T-helper 1 cell (primary cell): ENCODE data around the gene FER1L5.

Experiments used
- DNase-seq, 5 donors: peaks; one replicate each; pipeline ENCODE4 v3.0.0-alpha.2; 2012 to 2020
- total RNA-seq, 4 donors: gene quantifications; one replicate each; lab custom pipeline; 2026; lab: John Stamatoyannopoulos, UW

FER1L5 gene
- total RNA-seq: 0 reads per million in 4 donors

DNA sequence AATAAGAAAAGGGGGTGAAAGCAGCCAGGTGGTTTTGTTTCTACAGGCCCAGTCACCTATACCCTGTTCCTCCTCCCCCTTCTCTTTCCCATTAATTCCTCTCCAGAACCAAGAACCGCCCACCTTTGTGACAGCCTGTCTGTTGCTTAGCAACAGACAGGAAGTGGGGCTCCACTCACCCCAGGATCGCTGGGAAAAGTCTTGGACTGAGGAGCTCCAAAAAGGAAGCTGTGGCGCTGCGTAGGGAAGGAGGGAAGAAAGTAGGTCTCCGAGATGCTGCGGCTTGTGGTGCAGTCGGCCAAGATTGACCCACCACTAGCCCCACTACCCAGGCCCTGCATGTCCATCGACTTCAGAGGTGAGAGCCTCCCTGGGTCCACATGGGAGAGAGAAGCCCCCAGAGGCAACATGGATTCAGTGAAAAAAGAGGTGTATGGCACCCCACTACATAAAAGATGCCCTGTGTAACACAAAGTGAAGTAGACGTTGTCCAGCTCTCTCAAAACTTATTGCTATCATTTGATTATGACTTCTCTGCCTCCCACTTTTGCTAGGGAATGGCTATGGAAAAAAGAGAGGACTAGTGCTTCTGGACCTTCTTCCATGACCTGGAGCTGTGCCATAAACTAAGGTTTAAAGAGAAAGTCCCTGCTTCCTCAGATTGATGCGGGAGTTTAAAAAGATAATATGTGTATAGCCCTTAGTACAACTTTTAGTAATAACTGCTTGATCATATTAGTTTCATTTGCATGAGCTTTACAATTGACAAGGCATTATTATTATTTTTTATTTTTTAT is at the start of gene FER1L5:
FER1L5 (plus strand) TSS at position 201 of the 797 bp plus-strand sequence; CDS start at position 274, 73 bp downstream.
- no peak for DNase-seq

DNA sequence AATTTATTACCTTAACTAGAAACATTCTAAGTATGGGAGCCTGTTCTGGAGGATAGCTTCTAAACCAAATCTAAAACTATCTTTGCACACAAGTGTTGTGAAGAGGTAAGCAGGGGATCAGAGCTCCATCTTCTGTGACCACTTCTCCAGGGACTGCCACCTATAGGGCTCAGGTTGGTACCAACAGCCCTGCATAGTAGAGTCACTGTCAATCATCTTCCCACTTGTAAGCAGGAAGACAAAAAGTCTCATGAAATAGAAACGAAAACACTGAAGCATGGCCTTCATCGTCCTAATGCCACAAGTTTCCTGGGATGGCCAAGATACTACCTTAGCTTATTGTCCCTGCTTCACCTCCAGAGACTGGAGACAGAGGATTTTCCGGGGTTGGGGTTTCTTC is 48.3 kb upstream of the FER1L5 start:
- DNase-seq: no peak

DNA sequence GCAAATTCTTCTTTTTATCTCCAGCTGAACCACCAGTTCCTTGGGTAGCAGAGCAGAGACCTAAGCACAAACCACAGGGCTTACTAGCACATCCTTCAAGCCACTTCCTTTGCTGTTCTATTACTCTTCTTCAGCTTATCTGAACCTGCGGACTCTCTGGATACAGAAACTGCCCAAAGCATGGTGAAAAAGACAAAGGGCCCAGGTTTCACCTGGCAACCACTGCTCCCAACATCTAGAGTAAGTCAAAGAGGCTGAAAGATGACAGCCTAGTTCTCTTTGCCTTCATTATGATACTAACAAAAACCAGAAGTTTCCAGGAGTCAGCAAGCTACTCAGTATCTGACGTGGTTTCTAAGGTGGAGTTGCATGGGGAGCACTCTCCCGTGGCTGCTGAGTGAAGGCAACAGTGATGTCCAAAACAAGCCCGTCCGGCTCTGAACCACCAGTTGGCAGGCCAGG is 47.8 kb upstream of the FER1L5 start:
- DNase-seq: peak in 1 of 5 donors; percentile 70

DNA sequence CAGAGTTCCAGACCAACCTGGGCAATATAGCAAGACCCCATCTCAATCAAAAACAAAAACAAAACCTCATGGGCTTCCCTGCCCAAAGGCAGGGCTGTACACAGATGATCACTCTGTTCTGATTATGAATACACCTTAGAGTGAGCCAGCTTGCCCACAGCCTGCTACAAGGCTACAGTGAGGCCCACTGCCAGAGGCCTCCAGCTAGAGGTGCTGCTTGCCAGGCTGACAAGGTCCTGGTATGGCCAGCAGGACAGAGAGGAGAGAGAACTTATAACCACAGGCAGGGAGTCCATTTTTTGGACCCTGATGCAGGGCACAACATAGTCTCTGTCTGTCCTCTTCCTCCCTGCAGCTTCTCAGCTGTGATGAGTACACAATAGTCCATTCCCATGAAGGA is 46.0 kb upstream of the FER1L5 start:
- DNase-seq: no peak

DNA sequence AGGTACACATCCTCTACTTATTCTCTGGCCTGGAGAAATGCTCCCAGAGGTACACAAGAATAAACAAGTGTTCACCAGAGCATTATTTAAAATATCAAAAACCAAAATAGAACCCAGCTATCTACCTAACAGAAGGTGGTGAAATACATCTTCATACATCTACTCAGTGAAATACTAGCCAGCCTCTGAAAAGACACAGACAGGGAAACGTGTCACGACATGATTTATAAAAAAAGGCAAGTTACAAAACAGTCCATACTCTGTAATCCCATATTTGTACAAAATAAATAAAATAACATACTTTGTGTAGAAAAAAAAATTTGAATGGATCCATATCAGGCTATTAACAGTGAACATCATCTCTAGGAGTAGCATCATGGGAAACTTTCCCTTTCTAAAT is 42.6 kb upstream of the FER1L5 start:
- DNase-seq: no peak

DNA sequence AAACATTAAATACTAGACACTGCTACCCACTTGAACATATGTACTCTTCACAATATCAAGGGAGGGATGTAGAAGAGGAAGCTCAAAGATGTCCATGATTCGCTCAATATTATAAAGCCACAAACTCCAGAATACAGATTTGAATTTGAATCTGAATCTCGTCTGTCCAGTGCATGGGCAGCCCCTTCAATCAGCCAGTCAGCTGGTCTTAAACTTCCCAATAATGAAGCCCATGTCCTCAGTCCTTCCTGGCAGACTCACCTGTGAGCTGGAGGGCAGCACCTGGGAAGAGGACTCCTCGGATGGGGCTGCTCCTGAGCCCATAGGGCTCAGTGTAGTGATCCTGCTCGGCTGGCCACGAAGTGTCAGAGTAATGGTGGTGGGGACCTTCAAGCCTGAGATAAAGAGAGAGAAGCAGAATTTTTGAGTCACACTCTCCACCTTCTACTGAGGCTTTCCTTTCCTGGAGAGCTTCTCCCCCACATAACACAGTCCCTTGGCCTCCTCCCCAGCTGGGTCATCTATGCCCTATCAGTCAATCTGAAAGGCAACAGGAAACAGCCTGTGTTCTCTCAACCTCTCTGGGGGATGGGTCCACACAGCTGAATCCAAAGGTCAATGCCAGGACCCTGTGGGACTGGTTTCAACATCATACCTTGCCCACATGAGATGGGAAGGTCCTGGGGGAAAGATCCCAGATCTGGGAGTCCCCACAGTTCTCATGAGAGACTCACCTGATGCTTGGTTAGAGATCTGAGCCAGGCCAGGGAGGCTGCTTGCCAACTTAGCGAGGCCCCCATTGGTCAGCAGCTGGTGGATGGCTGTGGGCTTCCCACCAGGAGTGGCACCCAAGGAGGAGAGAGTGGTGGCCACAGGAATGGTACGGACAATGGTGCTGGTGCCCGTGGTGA is 40.9 kb upstream of the FER1L5 start:
- peak in 1 of 5 donors; percentile 48 for DNase-seq

DNA sequence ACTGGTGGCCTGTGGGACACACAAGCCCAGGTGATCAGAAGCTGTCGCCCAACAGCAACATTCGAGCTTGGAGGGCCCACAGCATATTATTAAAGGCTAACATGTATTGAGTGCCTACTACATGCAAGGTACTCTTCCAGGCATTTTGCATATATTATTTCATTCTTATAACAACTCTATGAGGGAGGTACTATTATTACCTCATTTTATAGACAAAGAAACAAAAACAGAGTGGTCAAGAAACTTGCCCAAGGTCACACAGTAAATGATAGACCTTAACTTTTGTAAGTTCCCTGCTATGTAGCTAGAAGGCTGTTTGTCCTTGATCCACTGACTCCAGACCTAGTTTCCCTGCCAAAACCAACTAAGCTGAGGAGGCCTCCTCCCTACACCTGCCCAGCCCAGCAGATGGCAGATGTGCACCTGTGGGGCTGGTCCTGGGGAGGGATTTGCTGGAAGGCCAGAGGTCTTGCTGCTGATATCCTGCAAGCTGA is 40.2 kb upstream of the FER1L5 start:
- DNase-seq: no peak

DNA sequence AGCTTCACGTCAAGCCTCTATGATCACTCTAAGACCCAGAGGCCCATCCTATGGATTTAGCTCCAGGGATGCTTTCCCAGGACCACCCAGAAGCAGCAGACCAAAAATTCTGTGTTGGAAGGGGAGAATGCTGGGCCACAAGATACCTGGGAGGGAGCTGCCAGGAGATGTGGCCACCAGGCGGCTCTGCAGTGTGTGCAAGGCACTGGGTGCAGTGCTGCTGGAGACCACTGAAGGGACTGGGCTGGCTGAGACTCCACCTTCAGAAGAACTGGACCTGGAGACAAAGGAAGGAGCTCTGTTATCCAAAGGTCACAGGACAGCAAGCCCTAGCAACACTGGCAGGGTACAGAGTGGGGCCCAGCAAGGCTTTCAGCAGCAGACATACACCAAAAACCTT is 38.5 kb upstream of the FER1L5 start:
- DNase-seq: no peak

DNA sequence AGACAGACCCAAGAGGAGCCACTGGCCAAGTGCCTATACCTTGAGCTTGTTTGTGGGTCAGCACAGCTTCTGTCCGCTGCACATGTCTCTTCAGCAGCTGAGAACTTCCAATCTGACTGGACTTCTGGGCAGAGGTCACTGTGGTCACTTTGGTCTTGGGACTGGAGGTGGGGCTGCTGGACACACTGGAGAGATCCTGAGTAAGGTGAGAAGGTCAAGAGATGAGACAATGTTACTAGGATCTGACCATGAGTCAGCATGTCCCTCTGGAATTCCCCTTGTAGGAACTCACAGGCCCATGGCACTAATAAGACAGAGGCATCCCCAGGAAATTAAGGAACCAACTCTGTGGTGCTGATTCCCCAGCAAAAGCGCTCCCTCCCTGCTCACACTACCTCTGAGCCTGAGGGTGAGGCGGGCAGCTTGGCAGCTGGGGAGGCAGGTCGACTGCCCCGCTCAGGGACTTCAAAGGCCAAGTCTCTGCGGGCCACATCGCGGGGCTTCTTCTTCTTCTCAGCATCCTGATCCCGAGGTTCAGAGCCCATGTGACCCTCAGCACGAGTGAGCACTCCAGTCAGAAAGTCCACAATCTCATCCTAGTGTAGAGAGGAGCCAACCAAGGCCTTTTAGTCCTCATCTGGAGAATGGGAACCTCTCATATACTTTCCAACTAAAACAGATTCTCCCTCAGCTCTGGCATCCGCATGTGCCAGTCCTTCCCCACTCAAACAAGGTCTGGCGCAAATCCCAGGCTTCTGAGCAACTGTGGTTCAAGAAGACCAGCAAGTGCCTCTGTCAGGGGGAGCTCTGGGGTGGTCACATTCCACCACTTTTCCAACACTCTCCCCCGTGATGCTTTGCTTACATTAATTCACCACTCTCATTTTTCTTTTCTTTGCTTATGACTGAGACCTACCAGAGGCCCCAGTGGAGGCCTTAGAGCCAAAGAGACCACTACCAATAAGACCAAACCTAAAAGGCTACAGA is 33.8 kb upstream of the FER1L5 start:
- no peak for DNase-seq

DNA sequence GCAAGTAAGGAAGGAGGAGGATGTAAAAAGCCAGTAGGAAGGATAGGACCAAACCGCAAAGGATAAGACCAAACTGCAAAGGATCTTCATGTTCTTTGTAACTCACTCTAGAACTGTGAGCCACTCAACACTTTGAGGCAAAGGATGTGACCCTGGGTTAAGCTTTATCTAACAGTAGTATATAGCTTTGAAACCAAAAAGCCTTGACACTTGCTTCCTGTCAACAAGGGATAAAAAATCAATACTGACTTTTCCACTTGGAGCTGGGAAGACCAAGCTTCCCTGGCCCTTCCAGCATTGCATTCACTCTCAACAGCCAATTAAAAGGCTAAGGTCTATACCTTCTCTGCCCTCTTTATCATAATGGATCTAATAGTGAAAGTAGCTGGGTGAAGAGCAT is 26.4 kb upstream of the FER1L5 start:
- DNase-seq: no peak

DNA sequence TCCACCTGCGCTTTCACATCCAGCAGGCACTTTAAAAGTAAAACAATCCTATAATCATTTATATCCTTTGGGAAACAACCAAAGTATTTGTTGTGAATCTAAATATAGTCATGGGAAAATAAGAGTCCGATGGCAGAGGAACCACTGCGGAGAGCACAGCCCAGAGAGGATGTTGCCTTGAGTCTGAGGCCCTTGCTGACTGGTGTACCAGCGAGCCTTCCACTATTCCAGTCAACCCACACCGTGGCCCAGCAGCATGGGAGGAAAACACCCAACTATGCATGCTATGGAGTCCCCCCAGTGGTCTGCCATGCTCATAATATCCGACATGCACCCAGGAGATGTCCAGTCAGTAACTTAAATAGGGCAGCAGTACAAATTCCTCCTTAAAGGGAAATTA is 26.0 kb upstream of the FER1L5 start:
- no peak for DNase-seq

DNA sequence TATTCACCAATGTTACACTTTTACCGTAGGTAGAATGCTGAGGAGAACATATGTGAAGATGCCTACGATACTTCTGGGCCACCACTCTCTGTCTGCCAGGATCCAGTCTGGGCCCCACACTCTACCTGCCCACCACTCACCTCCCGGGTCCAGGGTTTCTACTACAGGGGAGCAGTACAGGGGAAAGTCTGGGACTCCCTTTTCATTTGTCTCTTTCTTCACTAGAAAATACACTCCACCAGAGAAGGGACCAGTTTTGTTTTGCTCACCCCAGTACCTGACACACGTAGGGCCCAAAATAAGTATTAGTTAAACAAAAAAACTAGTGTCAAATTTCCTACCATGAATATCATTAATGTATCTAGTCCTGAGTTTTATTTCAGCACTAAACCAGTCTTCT is 25.6 kb upstream of the FER1L5 start:
- no peak for DNase-seq

DNA sequence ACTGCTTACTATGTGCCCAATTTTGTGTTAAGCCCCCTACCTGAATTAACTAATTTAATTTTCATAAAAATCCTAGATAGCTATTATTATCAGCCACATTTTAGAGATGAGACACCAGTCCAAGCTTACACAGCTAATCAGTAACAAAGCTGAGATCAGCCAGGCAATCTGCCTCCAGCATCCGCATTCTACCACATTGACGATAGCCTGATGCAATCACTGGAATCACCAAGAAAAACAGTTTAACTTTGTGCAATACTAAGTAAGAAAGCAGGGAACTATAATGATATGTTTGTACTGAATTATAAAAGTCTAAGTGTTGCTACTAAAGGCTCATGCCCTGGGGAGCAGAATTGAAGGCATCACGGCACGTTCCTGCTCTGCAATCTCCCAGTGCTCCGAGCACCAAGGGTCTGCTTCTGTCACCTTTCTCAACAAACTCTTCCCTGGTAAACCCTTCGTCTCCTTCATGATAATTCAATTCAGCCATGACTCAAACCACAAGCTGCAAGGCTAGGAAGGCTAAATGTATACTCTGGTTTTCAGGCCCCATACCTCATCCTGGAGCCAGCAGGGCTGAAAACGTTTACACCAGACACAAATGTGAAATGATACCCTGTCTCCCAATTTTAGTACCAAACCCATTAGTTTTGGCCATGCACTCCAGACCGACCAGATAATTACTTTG is 23.8 kb upstream of the FER1L5 start:
- DNase-seq: no peak

DNA sequence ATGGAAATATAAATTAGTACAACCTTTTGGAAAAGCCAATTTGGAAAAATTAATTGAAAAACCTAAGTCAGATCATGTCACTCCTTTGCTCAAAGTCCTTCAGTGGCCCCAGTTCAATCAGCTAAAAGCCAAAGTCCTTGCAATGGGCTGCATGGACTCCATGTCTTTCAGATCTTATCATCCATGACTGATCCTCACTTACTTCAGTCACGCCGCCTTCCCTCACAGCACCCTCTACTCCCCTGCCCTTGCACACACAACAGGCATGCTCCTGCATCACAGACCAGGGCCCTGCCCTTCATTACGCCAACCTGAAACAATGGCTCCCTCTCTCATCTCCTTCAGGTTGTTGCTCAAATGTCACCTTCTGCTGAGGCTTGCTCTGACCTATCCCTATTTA is 20.0 kb upstream of the FER1L5 start:
- no peak for DNase-seq

DNA sequence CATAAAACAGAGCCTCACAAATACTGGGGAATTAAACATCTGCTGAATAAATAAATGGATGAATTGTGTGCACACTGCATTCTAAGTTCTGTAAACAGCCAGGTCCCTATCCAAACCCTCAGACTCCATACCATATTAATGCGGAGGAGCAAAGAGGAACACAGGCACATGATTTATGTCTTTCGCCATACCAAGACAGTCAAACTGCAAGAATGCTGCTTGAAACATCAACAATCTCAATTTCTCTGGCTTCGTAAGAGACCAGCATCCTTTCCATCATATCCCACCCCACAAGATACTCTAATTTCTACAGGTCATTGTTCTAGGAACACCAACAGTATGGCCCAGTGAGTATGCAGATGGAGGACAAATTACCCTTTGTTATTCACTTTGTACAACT is 19.4 kb upstream of the FER1L5 start:
- no peak for DNase-seq

DNA sequence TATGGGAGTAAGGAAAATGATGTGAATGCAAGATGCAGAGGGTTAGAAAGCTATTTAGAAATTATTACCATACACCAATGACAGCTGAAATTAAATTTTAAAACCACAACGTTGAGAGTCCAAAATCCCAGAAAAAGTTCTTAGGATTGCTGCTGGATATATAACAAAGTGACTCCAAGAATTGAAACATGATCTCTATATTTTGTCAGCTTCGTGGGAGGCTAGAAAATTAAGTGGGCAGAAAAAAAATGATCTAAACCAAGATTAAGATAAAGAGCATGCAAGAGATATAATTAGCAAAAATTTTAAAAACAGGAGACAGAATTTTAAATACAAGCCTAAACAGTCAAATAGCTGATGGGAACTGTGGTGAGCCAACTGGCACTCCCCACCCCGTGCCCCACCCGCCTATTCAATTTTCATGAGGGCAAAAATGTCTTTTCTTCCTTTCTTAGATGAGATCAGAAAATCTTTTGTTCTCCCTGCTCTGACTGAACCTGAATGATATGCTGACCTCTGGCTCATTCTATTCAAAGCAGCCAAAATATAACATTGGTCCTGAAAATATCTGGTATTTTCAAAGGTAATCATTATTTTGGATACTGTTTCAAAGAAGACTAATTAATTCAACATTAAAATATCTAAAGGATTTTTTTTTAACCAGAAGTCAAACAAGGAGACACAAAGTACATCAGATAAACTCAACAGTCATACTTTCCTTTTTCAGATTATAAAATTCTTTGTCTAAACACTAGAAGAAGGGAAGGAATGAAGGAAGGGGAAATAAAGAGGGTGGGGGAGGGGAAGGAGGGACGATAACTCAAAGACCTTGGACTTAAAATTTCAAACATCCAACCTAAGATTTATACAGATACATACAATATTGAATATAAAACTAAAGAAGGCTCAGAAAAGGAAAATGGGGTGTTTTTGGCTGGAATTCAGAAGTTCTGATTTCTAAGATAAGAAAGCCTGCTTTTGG is 16.7 kb upstream of the FER1L5 start:
- DNase-seq: no peak

DNA sequence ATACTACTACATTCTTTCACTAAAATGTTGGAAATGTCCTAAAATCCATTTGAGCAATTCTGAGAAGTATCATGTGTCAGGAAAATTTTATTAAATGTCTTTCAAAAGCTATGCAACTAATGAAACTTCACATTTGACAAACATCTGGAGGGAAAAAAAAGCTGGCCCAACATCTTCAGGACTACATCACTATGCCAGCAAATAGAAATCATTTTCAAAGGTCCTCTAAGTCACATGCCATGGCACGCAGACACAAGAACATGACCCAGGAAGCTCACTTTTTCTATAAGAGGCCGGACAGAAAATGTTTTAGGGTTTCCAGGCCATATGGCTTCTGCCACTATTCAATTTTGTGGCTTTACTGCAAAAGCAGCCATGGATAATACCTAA is 16.0 kb upstream of the FER1L5 start:
- DNase-seq: no peak

DNA sequence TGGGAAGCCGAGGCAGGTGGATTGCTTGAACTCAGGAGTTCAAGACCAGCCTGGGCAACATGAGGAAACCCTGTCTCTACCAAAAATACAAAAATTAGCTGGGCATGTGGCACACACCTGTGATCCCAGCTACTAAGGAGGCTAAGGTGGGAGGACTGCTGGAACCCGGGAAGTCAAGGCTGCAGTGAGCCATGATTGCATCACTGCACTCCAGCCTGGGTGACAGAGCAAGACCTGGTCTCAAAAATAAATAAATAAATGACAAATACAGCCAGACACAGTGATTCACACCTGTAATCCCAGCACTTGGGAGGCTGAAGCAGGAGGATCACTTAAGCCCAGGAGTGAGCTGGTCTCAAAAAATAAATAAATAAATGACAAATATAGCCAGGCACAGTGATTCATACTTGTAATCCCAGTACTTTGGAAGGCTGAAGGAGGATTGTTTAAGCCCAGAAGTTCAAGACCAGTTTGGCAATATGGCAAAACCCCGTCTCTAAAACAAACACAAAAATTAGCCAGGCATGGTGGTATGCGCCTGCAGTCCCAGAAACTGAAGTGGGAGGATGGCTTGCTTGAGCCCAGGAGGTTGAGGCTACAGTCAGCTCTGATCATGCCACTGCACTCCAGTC is 10.6 kb upstream of the FER1L5 start:
- no peak for DNase-seq

DNA sequence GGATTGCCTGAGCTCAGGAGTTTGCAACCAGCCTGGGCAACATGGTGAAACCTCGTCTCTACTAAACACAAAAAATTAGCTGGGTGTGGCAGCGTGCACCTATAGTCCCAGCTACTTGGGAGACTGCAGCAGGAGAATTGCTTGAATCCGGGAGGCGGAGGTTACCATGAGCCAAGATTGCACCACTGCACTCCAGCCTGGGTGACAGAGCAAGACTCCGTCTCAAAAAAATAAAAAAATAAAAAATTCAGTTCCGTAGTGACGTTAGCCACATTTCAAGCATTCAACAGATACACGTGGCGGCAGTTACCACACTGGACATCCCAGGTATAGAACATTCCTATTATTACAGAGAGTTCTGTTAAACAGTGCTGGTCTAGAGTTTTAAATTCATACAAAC is 8.9 kb upstream of the FER1L5 start:
- no peak for DNase-seq
